ENCODE results near the gene SNAP91. TPM values are rescaled to one million over a fixed set of nuclear protein-coding genes. Genes with fewer than 3 reads are reported as not detected.
"Not testable (repeated sequence)": the region's sequence is repeated elsewhere in the genome, so short reads cannot be mapped to it uniquely, and the experiment has no call there.

The SNAP91 gene
- total and polyA plus RNA-seq, 9 of the 15 experiments (the other 6 are each of a cell fraction or from before 2014, with no cell fraction given): not detected

- H3K4me1 ChIP-seq (replicated peaks in 1 of 2; ENCODE audit: control insufficient read depth in 2 of 2, insufficient read depth in 2 of 2, low read length in 2 of 2); BruUV-seq (replicated peaks); H3K36me3 ChIP-seq (ENCODE audit: control insufficient read depth, insufficient read depth, low read length); FAIRE-seq; H3K27ac ChIP-seq (ENCODE audit: extremely low read depth, low read depth, low read length); in situ Hi-C loops (cut with MboI); intact Hi-C loops (cut with micrococcal nuclease); H3K9ac ChIP-seq (ENCODE audit: insufficient read depth in 1 of 2, low read depth in 2 of 2, low read length in 2 of 2); H3K4me2 ChIP-seq (ENCODE audit: insufficient read depth, low read length); H4K20me1 ChIP-seq (replicated peaks; ENCODE audit: control insufficient read depth, insufficient read depth, low read length); DNase-seq (ENCODE audit: extremely low read depth in 1 of 4, low spot score in 3 of 4); H3K79me2 ChIP-seq (ENCODE audit: control insufficient read depth, insufficient read depth, low read length); CTCF ChIA-PET (ENCODE audit: low intra/inter-chr PET ratio); H3K27me3 ChIP-seq (ENCODE audit: control insufficient read depth in 2 of 2, insufficient read depth in 2 of 2, low read length in 2 of 2); ATAC-seq; H3K9me3 ChIP-seq (replicated peaks; ENCODE audit: control insufficient read depth, insufficient read depth, low read depth, low read length); POLR2A ChIA-PET; H3K9me1 ChIP-seq (ENCODE audit: control insufficient read depth, insufficient read depth, low read length); H3K4me3 ChIP-seq; H2AFZ ChIP-seq (ENCODE audit: low read depth, low read length): not testable (repeated sequence)
- peak; percentile 59; the same call in 1 of the 2 replicates for TF ChIP-seq SPI1 (IDR thresholded peaks at IDR 0.05; ENCODE audit: borderline replicate concordance, low read depth, low read length)
- 0% methylated on average over 4 of the region's 5 CpGs for WGBS (ENCODE audit: insufficient coverage, low coverage, missing lambda C conversion rate)
Observed at GRCh38 chr6:83550482-83550881, 158.4 kb downstream of the SNAP91 start.

GRCh38 chr6:83546636-83547035 lies 162.3 kb downstream of the SNAP91 start:
- 8% methylated on average over 5 of the region's 5 CpGs for whole genome bisulfite sequencing (ENCODE audit: insufficient coverage, low coverage, missing lambda C conversion rate)
- H3K4me3 ChIP-seq: no peak overlapping the region
- no peaks in the 10 kb centered on the region for H3K9me3 ChIP-seq (replicated peaks; ENCODE audit: control insufficient read depth, insufficient read depth, low read depth, low read length)
- ChIA-PET POLR2A (no interaction called here), CTCF (ENCODE audit: low intra/inter-chr PET ratio) (no interaction called here)
- in situ Hi-C loops (cut with MboI): no loop called here
- DNase-seq (ENCODE audit: extremely low read depth in 1 of 4, low spot score in 3 of 4) (no peak), ATAC-seq (no peak), FAIRE-seq (no peak)
- H4K20me1 ChIP-seq (replicated peaks; ENCODE audit: control insufficient read depth, insufficient read depth, low read length): no peaks in the 10 kb centered on the region
- no peak overlapping the region for H3K27ac ChIP-seq (ENCODE audit: extremely low read depth, low read depth, low read length)
- no peaks in the 10 kb centered on the region for H3K27me3 ChIP-seq (ENCODE audit: control insufficient read depth in 2 of 2, insufficient read depth in 2 of 2, low read length in 2 of 2)
- H3K9ac ChIP-seq (ENCODE audit: insufficient read depth in 1 of 2, low read depth in 2 of 2, low read length in 2 of 2): no peak overlapping the region
- TF ChIP-seq MNT (conservative IDR thresholded peaks at IDR 0.05): no peak
- no peak for TF ChIP-seq TAF7 (tag; IDR thresholded peaks at IDR 0.05)
- no peak for TF ChIP-seq CREBBP (IDR thresholded peaks at IDR 0.05; ENCODE audit: low read depth, low read length)
- no peak for TF ChIP-seq POLR2H (tag; IDR thresholded peaks at IDR 0.05; ENCODE audit: low read depth)
- TF ChIP-seq HEY1 (CRISPR knock-in tag; IDR thresholded peaks at IDR 0.05; ENCODE audit: borderline replicate concordance): no peak
- no peak for TF ChIP-seq ZBED1 (IDR thresholded peaks at IDR 0.05)
- TF ChIP-seq E2F5 (CRISPR knock-in tag; IDR thresholded peaks at IDR 0.05): no peak
- TF ChIP-seq ZNF124 (CRISPR knock-in tag; IDR thresholded peaks at IDR 0.05): no peak
- no peak for TF ChIP-seq ZNF75A (CRISPR knock-in tag; IDR thresholded peaks at IDR 0.05)
- TF ChIP-seq ZNF764 (CRISPR knock-in tag; IDR thresholded peaks at IDR 0.05; ENCODE audit: low read depth): no peak
- no peak for TF ChIP-seq MTF1 (CRISPR knock-in tag; IDR thresholded peaks at IDR 0.05; ENCODE audit: borderline replicate concordance)
- no peak for TF ChIP-seq ZNF316 (IDR thresholded peaks at IDR 0.05)
- TF ChIP-seq, protein P1, sequence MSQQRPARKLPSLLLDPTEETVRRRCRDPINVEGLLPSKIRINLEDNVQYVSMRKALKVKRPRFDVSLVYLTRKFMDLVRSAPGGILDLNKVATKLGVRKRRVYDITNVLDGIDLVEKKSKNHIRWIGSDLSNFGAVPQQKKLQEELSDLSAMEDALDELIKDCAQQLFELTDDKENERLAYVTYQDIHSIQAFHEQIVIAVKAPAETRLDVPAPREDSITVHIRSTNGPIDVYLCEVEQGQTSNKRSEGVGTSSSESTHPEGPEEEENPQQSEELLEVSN (IDR thresholded peaks at IDR 0.05; ENCODE audit: borderline replicate concordance in 1 of 2, extremely low read depth in 1 of 2, insufficient read depth in 1 of 2, insufficient read length in 1 of 2, low read depth in 1 of 2, low read length in 1 of 2, poor library complexity in 1 of 2, severe bottlenecking in 1 of 2): no peak
- no peaks in the 10 kb centered on the region for H3K9me1 ChIP-seq (ENCODE audit: control insufficient read depth, insufficient read depth, low read length)
- intact Hi-C loops (cut with micrococcal nuclease): no loop called here
- BruUV-seq (replicated peaks): no TSS peak
- H2AFZ ChIP-seq (ENCODE audit: low read depth, low read length): no peak overlapping the region; the same call in 1 of the 2 replicates
- H3K4me2 ChIP-seq (ENCODE audit: insufficient read depth, low read length): no peak overlapping the region
- H3K36me3 ChIP-seq (ENCODE audit: control insufficient read depth, insufficient read depth, low read length): no peaks in the 10 kb centered on the region
- no peaks in the 10 kb centered on the region for H3K79me2 ChIP-seq (ENCODE audit: control insufficient read depth, insufficient read depth, low read length)
- no peaks in the 10 kb centered on the region for H3K4me1 ChIP-seq (replicated peaks in 1 of 2; ENCODE audit: control insufficient read depth in 2 of 2, insufficient read depth in 2 of 2, low read length in 2 of 2)

Data from K562 (cell line).